ENCODE results near the gene ALCAM.
"Not testable (repeated sequence)": the region's sequence is repeated elsewhere in the genome, so short reads cannot be mapped to it uniquely, and the experiment has no call there.

The ALCAM gene

DNA sequence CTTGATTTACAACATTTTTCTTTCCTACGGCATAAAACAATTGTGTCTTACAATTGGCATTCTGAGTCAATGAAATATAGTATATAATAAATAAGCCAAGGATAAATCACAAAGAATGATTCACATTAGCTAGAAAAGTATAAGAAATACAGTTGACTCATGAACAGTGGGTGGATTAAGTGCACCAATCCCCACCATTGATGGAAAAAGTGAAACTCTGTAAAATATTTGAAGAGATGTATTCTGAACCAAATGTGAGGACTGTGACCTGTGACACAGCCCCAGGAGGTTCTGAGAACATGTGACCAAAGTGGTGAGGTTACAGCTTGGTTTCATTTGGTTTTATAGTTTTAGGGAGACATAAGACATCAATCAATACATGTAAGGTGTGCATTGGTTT lies 227.5 kb downstream of the ALCAM start:
- no peak for DNase-seq (ENCODE audit: low read depth)

DNA sequence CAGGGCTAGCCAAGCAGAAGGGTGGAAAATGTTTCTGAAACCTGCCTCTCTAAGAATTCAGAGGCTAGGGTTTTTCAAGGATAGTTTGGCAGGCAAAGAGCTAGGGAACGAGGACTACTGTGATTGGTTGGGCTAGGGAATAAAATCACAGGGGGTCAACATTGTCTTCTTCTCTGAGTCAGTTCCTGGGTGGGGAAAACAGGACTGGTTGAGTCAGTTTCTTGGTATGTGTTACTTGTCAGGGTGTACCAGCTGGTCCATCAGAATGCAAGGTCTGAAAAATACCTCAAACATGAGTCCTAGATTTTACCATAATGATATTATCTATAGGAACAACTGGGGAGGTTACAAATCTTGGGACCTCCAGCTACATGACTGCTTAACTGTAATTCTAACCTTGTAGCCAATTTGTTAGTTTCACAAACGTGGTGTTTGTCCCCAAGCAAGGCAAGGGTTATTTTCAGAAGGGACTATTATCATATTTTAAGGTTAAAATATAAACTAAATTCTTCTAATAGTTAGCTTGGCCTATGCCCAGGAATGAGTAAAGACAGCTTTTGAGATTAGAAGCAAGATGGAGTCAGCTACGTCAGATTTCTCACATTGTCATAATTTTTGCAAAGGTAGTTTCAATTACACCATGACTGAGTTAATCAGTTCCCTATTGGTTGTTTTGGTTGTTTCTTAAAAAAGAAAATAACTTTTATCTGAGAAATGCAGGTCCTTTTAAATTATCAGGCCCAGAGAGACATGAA lies 231.5 kb downstream of the ALCAM start:
- DNase-seq (ENCODE audit: low read depth) = no peak

DNA sequence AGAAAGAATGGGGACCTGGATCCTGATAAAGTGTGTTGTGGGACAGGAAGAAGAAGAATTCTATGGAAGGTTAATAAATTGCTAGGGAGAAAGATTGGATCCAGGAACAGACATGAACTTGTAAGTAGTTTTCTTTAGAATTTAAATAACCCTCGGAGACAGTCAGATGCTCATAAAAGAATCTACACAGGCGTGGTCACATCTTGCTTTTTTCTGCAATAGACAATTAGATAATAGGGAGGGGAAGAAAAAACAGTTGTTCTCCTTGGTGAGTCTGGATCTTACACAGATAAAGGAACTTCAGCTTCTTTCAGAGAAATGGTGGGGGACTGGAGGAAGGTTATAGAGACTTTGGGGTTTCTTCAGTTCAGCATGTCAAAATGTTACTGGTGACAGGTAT lies 232.6 kb downstream of the ALCAM start:
- no peak for DNase-seq (ENCODE audit: low read depth)

DNA sequence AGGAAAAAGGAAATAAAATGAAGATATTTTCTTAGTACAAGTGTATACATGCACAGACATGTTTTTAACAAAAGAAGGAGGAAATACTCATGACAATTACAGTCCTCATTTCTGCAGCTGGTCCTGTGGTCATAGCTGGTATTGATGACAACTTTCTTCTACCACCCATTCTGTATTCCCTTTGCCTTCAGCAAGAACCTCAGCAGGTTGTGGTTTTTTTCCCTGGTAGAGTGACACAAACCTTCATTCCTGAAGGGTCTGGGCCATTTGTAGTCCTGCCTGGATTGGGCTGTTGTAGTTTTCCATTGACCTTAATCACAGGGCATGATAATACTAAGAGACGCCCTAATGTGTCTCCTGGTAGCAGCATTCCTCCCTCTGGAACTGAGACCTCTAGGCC lies 235.0 kb downstream of the ALCAM start:
- not testable (repeated sequence) for DNase-seq (ENCODE audit: low read depth)

DNA sequence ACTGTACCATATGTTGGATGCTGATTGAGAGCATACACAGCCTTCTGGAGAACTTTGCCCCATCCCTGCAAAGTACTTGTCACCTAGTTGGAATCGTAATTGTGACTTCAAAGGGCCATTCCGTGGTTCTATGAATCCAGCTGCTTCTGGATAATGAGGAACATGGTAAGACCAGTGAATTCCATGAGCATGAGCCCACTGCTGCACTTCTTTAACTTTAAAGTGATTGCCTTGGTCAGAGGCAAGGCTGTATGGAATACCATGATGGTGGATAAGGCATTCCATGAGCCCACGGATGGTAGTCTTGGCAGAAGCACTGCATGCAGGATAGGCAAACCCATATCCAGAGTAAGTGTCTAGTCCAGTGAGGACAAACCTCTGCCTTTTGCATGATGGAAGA lies 235.6 kb downstream of the ALCAM start:
- not testable (repeated sequence) for DNase-seq (ENCODE audit: low read depth)

DNA sequence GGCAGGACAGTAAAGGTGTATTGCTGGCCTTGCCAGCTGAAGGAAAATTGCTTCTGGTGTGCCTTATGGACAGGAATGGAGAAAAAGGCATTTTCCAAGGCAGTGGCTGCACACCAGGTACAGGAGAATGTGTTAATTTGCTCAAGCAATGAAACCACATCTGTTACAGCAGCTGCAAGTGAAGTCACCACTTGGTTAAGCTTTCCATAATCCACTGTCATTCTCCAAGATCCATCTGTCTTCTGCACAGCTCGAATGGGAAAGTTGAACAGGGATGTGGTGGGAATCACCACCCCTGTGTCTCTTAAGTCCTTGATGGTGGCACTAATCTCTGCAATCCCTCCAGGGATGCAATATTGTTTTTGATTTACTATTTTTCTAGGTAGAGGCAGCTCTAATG lies 236.8 kb downstream of the ALCAM start:
- not testable (repeated sequence) for DNase-seq (ENCODE audit: low read depth)

DNA sequence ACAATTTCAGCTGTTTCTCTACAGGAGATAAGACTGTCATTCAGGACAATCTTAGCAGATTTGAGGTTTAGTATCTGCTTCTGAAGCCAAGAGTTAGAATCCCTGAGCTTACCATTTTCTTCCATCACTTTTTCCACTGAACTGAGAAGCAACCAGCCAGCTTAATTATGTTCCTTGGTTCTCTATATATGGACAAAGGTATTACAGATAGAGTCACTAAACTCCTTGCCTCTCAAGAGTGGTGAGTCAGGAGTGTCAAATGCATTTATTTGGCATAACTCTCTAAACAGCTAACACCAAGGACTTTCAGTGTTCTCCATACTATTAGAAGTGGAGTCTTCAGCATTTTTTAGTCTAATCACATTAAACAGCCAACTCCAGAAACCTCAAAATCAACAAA lies 239.3 kb downstream of the ALCAM start:
- DNase-seq (ENCODE audit: low read depth) = no peak

DNA sequence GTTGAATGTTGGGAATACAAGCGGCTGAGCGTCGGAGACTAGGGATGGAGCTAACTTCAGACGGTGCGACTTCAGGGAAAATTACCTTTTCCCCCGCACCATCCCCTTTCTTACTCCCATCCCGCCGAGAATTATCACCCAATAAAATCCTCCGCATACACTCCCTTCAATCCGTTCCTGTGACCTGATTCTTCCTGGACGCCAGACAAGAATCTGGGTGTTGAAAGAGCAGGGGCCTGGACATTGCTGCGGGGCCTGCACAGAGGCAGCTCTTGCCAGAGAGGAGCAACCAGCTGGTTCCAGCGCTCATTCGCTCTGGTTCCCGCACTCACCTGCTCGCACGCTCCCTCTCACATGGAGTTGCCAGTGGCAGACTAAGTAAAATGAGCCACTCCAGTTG lies 241.9 kb downstream of the ALCAM start:
- DNase-seq (ENCODE audit: low read depth) = no peak

DNA sequence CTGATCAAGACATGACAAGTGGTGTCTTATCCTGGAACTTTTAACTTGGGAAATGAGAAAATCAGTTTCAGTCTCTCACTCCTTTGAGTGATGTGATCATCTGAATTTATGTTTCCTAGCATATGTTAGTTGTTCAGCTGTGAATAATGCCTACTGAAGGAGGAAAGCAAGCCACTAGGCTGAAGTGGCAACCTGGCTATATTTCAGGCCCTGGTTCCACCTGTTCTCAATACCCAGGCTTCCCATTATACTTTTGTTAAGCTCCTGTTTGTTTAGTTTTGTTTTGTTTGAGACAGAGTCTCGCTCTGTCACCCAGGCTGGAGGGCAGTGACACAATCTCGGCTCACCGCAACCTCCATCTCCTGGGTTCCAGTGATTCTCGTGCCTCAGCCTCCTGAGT lies 243.8 kb downstream of the ALCAM start:
- no peak for DNase-seq (ENCODE audit: low read depth)

DNA sequence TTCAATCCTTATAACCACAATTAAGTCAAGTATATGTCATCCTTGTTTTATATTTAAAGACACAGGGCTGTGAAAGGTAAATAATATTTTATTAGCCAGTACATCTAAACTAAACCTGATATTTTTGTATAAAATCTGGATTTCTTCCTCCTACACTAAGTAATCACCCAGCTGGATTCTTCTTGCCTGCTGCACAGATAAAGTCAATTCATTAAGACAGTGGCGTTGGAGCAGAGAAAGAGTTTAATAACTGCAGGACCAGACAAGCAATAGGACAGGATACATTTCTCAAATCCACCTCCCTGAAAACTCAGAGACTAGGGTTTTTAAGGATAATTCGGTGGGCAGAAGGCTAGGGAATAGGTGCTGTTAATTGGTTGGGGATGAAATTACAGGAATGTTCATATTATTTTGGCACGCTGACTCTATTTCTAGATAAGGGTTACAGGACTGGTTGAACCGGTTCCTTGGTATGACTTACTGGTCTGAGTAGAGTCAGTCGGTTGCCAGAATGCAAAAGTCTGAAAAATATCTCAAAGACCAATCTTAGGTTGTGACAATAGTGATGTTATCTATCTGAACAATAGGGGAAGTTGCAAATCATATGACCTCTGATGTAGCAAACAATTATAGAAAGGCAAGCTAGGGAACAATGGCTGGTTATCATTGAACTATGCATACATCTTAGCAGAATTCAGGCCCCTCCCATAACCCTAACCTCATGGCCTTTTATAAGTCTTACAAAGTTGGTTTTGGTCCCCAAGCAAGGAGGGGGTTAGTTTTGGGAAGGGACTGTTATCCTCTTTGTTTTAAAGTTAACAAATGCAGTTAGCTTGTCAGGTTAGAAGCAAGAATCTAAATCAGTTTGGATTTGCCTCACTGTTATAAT lies 244.8 kb downstream of the ALCAM start:
- no peak for DNase-seq (ENCODE audit: low read depth)

DNA sequence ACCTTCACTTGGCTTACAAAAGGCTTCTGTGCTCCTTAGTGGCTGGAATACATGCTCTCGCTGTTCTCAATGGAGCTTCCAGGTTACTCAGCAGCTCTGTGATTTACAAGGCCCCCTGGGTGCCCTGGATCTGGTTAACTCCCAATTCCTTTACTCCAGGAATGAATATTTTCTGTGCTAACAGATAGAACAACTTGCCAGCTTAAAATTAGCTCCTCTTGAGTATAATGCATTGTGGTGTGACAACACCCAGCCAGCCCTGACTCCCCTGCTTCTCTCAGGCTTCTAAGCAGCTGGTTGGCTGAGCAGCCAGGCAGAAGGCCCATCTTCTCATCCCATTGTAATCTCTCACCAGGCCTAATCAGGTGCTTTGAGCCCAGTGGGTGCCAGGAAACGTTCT lies 246.4 kb downstream of the ALCAM start:
- DNase-seq (ENCODE audit: low read depth) = no peak

DNA sequence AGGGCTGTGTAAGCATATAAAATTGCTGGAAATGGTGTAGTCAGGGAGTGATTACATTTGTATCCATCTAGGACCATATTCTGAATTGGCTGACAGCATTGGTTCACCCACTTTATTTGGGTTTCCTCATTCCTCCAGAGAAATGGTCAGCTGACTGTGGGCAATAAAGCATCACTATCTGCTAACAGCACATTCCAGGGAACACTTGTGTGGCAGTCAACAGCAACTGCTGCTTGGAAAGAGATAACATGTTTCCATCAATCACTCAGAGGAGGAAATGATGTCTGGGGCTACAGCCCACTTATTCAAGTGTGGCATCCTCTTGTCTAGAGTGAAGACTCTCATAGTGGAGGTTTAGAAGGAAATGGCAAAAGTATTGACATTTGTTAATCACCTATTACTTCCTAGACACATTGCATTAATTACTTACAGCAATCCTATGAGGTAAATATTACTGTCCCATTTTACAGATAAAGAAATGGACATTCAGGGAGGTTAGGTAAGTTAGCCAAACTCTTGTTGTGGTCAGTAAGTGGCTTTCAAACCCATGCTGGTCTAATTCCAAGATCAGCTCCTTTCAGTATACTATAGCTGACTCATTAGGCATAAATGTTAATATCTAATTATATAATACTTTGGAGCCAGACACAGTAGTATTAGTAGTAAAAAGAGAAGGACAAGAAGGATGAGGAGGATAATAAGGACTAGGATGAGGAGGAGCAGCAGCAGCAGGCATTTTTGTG lies 247.8 kb downstream of the ALCAM start:
- no peak for DNase-seq (ENCODE audit: low read depth)

DNA sequence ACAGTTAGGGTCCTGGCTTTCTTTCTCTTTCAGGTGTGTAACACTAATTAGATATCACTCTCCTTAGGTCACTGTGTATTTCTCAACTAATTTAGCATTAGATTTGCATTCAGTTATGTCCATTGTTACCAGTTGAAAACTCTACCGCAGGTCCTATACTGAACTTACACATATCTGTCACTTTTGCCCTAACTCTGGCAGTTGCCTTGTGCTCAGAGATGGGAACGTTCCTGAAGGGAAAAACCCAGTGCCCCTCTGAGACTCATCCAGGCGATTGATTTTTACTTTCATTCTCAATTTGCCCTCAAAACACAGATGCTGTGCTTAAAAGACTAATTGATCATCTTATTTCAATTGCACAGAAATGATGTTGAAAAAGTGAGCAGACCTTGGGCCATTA lies 249.1 kb downstream of the ALCAM start:
- DNase-seq (ENCODE audit: low read depth) = no peak

DNA sequence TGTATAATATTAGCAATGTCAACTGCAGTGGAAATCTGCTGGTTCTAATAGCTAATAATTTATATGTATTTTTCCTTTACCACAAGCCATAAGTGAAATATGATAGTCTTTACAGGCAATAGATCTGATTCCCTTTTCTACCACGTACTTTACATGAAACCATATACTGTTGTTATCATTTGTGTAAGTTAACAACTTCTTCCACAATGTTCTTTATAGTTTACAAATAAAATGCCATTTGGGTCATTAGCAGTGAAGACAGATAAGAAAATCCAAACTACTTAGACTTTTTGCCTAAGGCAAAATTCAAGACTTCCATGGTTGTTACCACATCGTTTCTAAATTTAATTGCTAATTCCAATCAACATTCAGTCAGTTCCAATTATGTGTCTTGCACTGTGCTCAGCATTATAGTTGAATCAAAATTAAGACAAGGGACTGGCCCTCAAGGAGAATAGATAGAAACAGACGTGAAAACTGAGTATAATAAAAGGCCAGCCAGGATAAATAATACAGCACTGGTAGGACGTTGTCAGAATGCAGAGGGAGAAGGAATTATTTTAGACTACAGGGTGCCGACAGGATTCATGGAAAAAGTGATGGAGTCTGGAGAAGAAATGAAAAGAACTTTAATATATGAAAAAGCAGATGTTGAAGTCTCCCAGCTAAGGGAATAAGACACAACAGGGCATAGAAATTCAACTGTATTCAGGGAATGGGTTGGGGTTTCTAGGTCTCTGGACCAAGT lies 249.8 kb downstream of the ALCAM start:
- no peak for DNase-seq (ENCODE audit: low read depth)

DNA sequence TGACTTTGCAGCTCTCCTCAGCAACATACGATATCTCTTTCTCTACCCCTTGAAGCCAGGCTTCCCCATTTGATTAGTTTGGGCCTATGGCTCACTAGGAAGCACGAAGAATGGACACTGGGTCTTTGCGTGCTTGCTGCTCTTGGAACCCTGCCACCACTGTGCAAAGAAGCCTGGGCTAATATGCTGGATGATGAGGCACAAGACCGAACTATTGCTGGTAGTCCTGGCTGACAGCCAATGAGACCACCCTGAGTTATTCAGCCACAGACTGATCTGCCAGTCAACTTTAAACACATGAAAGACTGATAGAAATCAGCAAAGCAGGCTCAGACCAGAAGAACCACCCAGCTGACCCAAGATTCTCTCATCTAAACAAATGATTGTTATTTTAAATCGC lies 251.8 kb downstream of the ALCAM start:
- DNase-seq (ENCODE audit: low read depth) = no peak

DNA sequence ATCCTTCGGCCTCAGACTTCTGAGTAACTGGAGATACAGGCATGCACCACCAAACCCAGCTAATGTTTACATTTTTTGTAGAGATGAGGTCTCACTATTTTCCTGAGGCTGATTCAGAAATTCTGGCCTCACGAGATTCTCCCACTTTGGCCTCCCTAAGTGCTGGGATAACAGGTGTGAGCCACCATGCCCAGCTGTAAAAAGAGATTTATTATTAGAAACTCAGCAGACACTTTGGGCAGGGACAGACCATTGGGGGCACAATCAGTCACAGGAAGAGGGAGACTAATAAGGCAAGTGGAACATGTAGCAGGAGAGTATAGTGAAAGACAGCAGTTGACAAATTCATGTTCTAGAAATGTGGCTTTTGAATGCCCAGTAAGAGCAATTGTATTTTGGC lies 252.9 kb downstream of the ALCAM start:
- DNase-seq (ENCODE audit: low read depth) = no peak

DNA sequence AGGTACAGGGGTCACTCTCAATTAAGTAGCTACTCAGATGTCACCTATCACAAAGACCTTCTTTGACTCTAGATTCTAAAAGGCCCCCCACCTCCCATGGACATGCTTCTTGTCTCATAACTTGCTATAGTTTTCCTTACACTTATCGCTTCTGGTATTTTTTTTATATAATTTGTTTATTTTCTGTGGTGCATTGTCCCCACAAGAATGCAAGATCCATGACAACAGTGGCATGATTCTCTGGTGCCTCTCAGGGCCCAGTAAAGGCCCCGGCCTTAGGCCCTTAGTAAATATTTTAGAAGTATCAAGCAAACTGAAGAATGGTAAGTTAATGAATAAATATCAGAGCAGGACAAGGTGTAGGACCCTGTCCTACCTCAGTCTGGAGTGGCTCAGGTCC lies 253.5 kb downstream of the ALCAM start:
- no peak for DNase-seq (ENCODE audit: low read depth)

DNA sequence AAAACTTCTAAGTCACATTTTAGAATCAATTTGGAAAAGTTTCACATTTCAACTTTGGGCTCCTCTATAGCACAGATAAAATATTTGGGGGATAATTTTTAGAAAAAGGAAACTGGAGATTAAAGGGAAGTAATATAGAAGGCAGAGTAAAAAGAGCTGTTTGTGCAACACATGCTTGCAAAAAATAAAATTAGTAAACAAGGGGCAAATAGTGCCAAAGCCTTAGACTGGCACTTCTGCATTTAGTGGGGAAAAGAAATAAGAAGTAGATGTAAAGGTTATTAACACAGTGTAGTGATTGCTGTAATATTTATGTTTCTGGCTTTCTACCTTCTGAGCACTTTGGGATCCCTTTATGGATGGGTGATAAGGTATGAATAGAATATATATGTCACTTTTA lies 255.5 kb downstream of the ALCAM start:
- DNase-seq (ENCODE audit: low read depth) = no peak

Measured in activated T-cell treated with anti-CD3 and anti-CD28 coated beads for 24 hours (primary cell).